Measurements from ENCODE around the gene KIAA1614.

- TF ChIP-seq, protein P1, sequence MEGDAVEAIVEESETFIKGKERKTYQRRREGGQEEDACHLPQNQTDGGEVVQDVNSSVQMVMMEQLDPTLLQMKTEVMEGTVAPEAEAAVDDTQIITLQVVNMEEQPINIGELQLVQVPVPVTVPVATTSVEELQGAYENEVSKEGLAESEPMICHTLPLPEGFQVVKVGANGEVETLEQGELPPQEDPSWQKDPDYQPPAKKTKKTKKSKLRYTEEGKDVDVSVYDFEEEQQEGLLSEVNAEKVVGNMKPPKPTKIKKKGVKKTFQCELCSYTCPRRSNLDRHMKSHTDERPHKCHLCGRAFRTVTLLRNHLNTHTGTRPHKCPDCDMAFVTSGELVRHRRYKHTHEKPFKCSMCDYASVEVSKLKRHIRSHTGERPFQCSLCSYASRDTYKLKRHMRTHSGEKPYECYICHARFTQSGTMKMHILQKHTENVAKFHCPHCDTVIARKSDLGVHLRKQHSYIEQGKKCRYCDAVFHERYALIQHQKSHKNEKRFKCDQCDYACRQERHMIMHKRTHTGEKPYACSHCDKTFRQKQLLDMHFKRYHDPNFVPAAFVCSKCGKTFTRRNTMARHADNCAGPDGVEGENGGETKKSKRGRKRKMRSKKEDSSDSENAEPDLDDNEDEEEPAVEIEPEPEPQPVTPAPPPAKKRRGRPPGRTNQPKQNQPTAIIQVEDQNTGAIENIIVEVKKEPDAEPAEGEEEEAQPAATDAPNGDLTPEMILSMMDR (IDR thresholded peaks at IDR 0.05; ENCODE audit: borderline replicate concordance, extremely low read depth, low read length, poor library complexity, severe bottlenecking) = no peak
- TF ChIP-seq EZH2 (IDR thresholded peaks at IDR 0.05; ENCODE audit: borderline replicate concordance, low read depth, low read length, severe bottlenecking) = no peak
Observed at GRCh38 chr1:180916771-180917170, 4.1 kb downstream of the KIAA1614 start.
